Right ventricle myocardium inferior (tissue), 1 donor: ENCODE results near the gene CD37. TPM values are rescaled to one million over a fixed set of nuclear protein-coding genes. Genes with fewer than 3 reads are reported as not detected.
"Not testable (repeated sequence)": the region's sequence is repeated elsewhere in the genome, so short reads cannot be mapped to it uniquely, and the experiment has no call there.

ENCODE experiments used
- ATAC-seq: fragments of 200-7000 bp; cut with Tn5 transposase; one replicate; pipeline ENCODE4 v1.9.1; 2020; ENCODE audit warnings: mild to moderate bottlenecking, moderate library complexity
- DNase-seq: peaks from one replicate; pipeline ENCODE4 v3.0.0; 2021; ENCODE audit errors: missing footprints
- intact Hi-C: fragments of 100-400 bp; cut with DNase I; formaldehyde crosslinking; loops from one replicate; pipeline ENCODE4 v1.11.0; 2022
- microRNA-seq: library from miRNA; unstranded; fragments of <30 nt; microRNA quantifications from one replicate; pipeline ENCODE4 v1.2.0, GENCODE V29; 2020
- total RNA-seq: library from RNA; stranded (reverse); fragmentation: NEBNext Ultra II Directional; extraction: Animal tissue kit (Norgen Biotek cat#: 25700); gene quantifications from one replicate; pipeline ENCODE4 v1.2.1, GENCODE V29; 2021
- donor health status: DM: no; HTN: yes; CAD: no; lungs with severe emphysema.

The CD37 gene
- total RNA-seq, 1 donor from 2014 or later, result 9.1 TPM

GRCh38 chr19:49363268-49364082 lies 28.3 kb downstream of the CD37 start, which contains the start of gene DKKL1:
Gene DKKL1, plus strand, starts transcription at chr19:49363877. Its CDS starts 122 bp downstream, at chr19:49363999.
- ATAC-seq, result peak; percentile 94
- DNase-seq, result peak; percentile 98
- intact Hi-C loops, result loop anchor here (1.0 kb wide), 1 partner anchor 79 kb away; no protein-coding TSS in a partner anchor

- ATAC-seq, result no peak
- intact Hi-C loops, result no loop called here
- no peak for DNase-seq
These were observed 29.0 kb downstream of the CD37 start for GRCh38 chr19:49364083-49364737.

GRCh38 chr19:49366110-49366509 lies 30.9 kb downstream of the CD37 start:
- DNase-seq, result no peak
- ATAC-seq, result no peak
- intact Hi-C loops, result no loop called here

GRCh38 chr19:49368711-49369358 lies 33.6 kb downstream of the CD37 start:
- ATAC-seq, result no peak
- DNase-seq, result no peak
- intact Hi-C loops, result no loop called here

GRCh38 chr19:49371184-49371583 lies 36.0 kb downstream of the CD37 start:
- intact Hi-C loops, result no loop called here
- no peak for DNase-seq
- ATAC-seq, result no peak

- ATAC-seq, intact Hi-C loops, DNase-seq: not testable (repeated sequence)
These were observed 38.0 kb downstream of the CD37 start for GRCh38 chr19:49373174-49373573.

GRCh38 chr19:49374665-49375434 lies 39.6 kb downstream of the CD37 start:
- ATAC-seq (no peak), DNase-seq (no peak)
- intact Hi-C loops, result no loop called here

- DNase-seq, result no peak
- ATAC-seq, result no peak
- intact Hi-C loops, result no loop called here
These were observed 43.3 kb downstream of the CD37 start for GRCh38 chr19:49378512-49378911.

- no peak for DNase-seq
- intact Hi-C loops, result no loop called here
- no peak for ATAC-seq
These were observed 45.2 kb downstream of the CD37 start for GRCh38 chr19:49380391-49380790.

GRCh38 chr19:49382639-49383038 lies 47.4 kb downstream of the CD37 start:
- ATAC-seq (no peak), DNase-seq (no peak)
- intact Hi-C loops, result no loop called here

- intact Hi-C loops, result no loop called here
- ATAC-seq (no peak), DNase-seq (no peak)
These were observed 48.4 kb downstream of the CD37 start for GRCh38 chr19:49383599-49383998.

- DNase-seq, result peak; percentile 90
- intact Hi-C loops, result no loop called here
- peak; percentile 74 for ATAC-seq
These were observed 52.7 kb downstream of the CD37 start, which contains the start of gene KASH5 for GRCh38 chr19:49387936-49388372. Gene KASH5, plus strand, starts transcription at chr19:49388249. Its CDS starts 2,635 bp downstream, at chr19:49390884.

GRCh38 chr19:49389406-49389805 lies 54.2 kb downstream of the CD37 start:
- DNase-seq (no peak), ATAC-seq (no peak)
- intact Hi-C loops, result no loop called here

Small RNA genes lying within 50 kb of the gene (microRNA-seq; reads per million reads assigned to microRNA genes)
- gene MIR4324, result not detected

Other genes with a start within 250 kb of the CD37 start
- gene SNRNP70, start 250.0 kb upstream of the CD37 start, total RNA-seq, result 110 TPM
- gene LIN7B, start 221.0 kb upstream of the CD37 start, total RNA-seq, result 21.1 TPM
- 1.8 TPM for gene C19orf73, start 216.3 kb upstream of the CD37 start, total RNA-seq
- 4.1 TPM for gene PPFIA3, start 215.9 kb upstream of the CD37 start, total RNA-seq
- 843 TPM for gene HRC, start 180.0 kb upstream of the CD37 start, total RNA-seq
- 28.5 TPM for gene TRPM4, start 177.6 kb upstream of the CD37 start, total RNA-seq
- 0.92 TPM for gene SLC6A16, start 10.2 kb upstream of the CD37 start, total RNA-seq
- gene TEAD2, start 27.0 kb downstream of the CD37 start, total RNA-seq, result 63.6 TPM
- not detected for gene DKKL1, start 28.5 kb downstream of the CD37 start, total RNA-seq
- not detected for gene KASH5, start 52.8 kb downstream of the CD37 start, total RNA-seq
- gene PTH2, start 88.0 kb downstream of the CD37 start, total RNA-seq, result not detected
- not detected for gene GFY, start 90.0 kb downstream of the CD37 start, total RNA-seq
- 1.8 TPM for gene SLC17A7, start 106.1 kb downstream of the CD37 start, total RNA-seq
- gene PIH1D1, start 116.4 kb downstream of the CD37 start, total RNA-seq, result 32.4 TPM
- gene ALDH16A1, start 117.8 kb downstream of the CD37 start, total RNA-seq, result 12.7 TPM
- 4.7 TPM for gene FLT3LG, start 138.8 kb downstream of the CD37 start, total RNA-seq
- 1,486 TPM for gene RPL13A, start 152.2 kb downstream of the CD37 start, total RNA-seq
- gene RPS11, start 161.0 kb downstream of the CD37 start, total RNA-seq, result 1,100 TPM
- 105 TPM for gene FCGRT, start 177.3 kb downstream of the CD37 start, total RNA-seq
- gene RCN3, start 192.6 kb downstream of the CD37 start, total RNA-seq, result 7.4 TPM
- gene NOSIP, start 245.2 kb downstream of the CD37 start, total RNA-seq, result 49.6 TPM
- 0.76 TPM for gene PRRG2, start 245.9 kb downstream of the CD37 start, total RNA-seq